Central memory CD8-positive, alpha-beta T cell (primary cell): ENCODE data around the gene OSBPL3.

Source experiments
- ATAC-seq: fragments of 150-1000 bp; cut with Tn5 transposase; replicated peaks from 2 replicates; pipeline ENCODE4 v1.10.0; 2022; ENCODE audit warnings: mild to moderate bottlenecking, moderate FRiP score, moderate number of reproducible peaks; ENCODE audit not compliant: poor library complexity, severe bottlenecking; ENCODE audit errors: extremely low read depth
- DNase-seq, 2 donors: peaks; one replicate each; pipeline ENCODE4 v3.0.0; 2021; ENCODE audit warnings: low spot score in 2 of 2
- H3K27ac Mint-ChIP-seq: one replicate; pipeline ENCODE4 v1.8.0; 2022; ENCODE audit warnings: low read depth, mild to moderate bottlenecking, moderate library complexity, mixed read lengths
- H3K27me3 Mint-ChIP-seq: one replicate; pipeline ENCODE4 v1.8.0; 2022; ENCODE audit warnings: mixed read lengths
- H3K36me3 Mint-ChIP-seq: one replicate; pipeline ENCODE4 v1.8.0; 2022; ENCODE audit warnings: mild to moderate bottlenecking, moderate library complexity, mixed read lengths; ENCODE audit not compliant: insufficient read depth
- H3K4me1 Mint-ChIP-seq: one replicate; pipeline ENCODE4 v1.8.0; 2022; ENCODE audit warnings: mixed read lengths
- H3K4me3 Mint-ChIP-seq: one replicate; pipeline ENCODE4 v1.8.0; 2022; ENCODE audit warnings: mild to moderate bottlenecking, moderate library complexity, mixed read lengths
- H3K9me3 Mint-ChIP-seq: one replicate; pipeline ENCODE4 v1.8.0; 2022; ENCODE audit warnings: mixed read lengths

Gene OSBPL3

DNA sequence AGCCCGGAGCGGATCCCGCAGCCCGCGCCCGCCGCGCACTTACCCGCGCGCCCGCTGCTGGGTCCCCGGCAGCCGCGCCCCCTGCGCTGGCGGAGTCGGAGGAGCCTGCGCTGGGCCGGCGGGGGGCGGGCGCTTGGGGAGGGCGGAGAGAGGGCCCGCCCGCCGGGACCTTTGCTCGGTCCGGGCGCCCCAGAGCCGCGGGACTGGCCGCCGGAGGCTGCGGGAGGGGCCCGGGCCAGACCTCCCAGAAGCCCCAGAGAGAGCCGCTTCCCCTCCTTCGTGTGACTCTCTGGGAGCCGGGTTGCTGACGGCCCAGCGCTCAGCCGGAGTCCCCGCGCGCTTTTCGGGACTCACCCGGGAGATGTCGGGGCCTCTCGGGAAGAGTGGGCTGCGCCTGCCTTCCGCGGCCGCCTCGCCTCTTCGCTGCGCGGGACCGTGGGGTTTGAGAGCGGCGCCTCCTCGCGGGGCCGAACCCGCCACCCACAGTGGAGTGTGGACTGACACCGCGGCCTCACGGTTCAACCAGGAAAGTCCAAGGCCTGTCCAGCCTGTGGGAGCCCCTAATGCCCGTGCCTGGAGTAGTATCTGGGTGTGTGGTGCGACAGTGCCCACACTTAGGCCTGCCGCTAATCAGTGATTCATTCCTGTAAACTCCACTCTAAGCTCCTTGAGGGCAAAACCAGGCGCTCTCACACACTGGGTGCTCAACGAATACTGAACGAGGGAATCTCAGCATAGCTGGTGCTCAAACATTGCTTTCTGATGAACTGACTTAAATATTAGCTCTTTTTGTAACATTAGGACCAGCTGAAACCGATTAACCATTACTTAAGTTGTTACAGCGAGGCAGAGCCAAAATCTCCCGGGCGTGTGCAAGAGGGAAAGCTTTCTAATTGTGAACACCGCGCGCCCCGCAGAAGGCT is 222.4 kb downstream of the OSBPL3 start, which contains the start of gene GSDME:
Gene GSDME, minus strand, starts transcription at position 112 of the 923 bp plus-strand sequence. CDS start 7,690 bp downstream, outside the sequence.
- Mint-ChIP-seq H3K27ac (no peak within 1 kb of the TSS), H3K4me3 (peak within 1 kb of the TSS; percentile 85), H3K4me1 (peaks cover 14% of the 10 kb centered on the region), H3K36me3 (peaks cover 4% of the 10 kb centered on the region), H3K9me3 (no peaks in the 10 kb centered on the region), H3K27me3 (peaks cover 78% of the 10 kb centered on the region)
- ATAC-seq (peak; percentile 69), DNase-seq (no peak)

DNA sequence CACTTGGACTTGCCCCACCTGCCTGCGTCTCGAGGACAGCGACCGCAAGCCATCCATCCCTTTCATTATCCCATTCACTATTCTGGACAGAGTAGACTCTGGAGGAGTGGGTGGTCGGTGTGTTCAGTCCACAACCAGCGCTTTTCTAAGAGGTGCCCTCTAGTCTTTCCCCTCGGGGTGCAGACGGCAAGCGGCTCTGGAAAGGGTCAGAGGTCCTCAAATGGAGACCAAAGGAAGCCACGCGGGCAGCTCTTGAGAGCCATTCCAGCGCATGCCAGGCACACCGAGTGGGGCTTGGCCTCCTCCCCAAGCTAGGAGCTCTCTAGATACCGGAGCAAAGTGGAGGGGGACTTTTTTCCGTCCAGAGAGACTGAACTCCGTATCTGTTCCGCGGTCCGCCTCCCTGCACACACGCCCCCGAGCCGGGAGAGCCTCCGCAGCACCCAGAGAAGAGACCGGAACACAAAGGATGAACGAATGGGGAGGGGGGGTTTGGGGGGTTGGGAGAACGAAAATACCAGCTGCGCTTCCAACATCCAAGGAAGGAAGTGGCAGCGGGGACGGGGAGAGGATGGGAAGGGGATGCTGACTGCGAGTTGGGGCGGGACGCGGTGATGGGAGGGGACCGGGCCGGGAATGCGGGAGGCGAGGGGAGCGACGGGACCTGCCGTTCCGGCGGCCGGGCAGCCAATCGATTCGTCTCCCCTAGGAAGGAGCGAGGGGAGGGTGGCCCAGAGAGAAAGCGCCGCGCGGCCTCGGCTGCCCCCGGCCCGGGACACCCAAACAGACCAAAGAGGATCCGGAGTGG is 223.2 kb downstream of the OSBPL3 start:
- H3K27ac Mint-ChIP-seq = no peak overlapping the region
- H3K4me3 Mint-ChIP-seq = peak overlapping the region; percentile 85
- no peak for ATAC-seq
- peaks cover 14% of the 10 kb centered on the region for H3K4me1 Mint-ChIP-seq
- peaks cover 77% of the 10 kb centered on the region for H3K27me3 Mint-ChIP-seq
- peaks cover 4% of the 10 kb centered on the region for H3K36me3 Mint-ChIP-seq
- no peak for DNase-seq
- H3K9me3 Mint-ChIP-seq = no peaks in the 10 kb centered on the region

DNA sequence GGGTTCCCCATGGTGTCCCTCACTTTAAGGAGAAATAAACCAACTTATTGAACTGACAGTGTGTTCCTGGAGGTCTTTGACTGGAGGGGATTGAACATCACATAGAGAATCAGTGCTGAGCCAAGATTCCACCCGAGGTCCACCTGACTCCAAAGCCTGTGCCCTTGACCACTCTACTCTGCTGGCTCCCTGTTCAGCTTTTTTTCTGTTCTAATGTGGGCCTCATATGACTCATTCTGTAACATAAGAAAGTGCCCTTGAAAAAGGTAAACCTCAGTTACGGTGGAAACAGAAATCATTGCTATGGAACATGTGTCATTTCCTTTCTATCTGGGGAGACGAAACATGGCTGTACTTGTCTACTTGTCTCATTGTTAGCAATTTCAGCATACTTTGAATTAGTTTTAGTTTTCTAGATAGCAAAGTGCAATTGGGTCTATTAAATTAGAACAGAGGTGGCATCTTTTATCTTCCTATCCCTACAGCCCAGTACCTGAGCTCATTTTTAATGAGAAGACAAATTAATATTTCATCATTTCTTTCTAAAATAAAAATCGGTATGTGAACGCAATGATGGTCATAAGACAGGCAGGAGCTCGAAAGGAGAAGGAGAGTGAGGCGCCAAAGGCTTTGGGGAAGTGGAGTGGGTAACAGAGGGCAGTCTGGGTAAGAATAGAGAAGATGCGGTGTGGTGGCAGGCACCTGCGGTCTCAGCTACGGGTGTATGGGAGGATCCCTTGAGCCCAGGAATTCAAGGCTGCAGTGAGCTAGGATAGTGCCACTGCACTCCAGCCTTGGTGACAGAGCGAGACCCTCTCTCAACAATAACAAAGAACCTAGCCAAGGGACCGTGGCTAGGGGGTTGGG is 224.2 kb downstream of the OSBPL3 start:
- Mint-ChIP-seq H3K27me3 (peaks cover 71% of the 10 kb centered on the region), H3K36me3 (peaks cover 4% of the 10 kb centered on the region), H3K4me3 (peak overlapping the region; percentile 85), H3K9me3 (no peaks in the 10 kb centered on the region), H3K4me1 (peaks cover 14% of the 10 kb centered on the region), H3K27ac (no peak overlapping the region)
- no peak for ATAC-seq
- DNase-seq = no peak

DNA sequence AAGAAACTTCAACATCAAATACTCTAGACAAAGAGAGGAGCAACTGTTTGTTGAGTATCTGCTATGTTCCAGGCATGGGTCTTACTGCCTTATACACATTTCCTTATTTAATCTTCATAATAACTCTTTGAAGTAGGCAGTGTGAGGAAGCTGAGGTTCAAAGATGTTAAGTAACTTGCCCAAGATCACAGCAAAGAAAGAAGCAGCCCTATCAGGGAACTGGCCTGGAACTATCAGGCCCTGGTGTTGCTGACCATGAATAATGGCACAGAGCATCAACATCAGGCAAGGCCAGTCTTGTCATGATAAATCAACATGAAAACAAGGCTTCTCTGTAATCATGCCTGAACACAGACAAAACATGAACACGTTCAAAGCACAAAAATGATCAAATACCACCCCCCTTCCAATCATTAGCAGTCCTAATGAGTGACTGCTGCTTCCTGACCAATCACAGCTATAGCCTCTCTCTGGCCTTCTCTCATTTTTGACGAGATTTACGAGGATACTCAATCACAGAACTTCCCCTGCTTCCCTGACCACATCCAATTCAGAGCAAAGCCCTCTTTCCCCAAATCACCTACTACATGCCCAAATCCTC is 225.0 kb downstream of the OSBPL3 start:
- Mint-ChIP-seq H3K4me1 (peaks cover 14% of the 10 kb centered on the region), H3K36me3 (peaks cover 4% of the 10 kb centered on the region), H3K4me3 (no peak overlapping the region), H3K9me3 (no peaks in the 10 kb centered on the region), H3K27me3 (peaks cover 71% of the 10 kb centered on the region), H3K27ac (no peak overlapping the region)
- DNase-seq = no peak
- no peak for ATAC-seq

DNA sequence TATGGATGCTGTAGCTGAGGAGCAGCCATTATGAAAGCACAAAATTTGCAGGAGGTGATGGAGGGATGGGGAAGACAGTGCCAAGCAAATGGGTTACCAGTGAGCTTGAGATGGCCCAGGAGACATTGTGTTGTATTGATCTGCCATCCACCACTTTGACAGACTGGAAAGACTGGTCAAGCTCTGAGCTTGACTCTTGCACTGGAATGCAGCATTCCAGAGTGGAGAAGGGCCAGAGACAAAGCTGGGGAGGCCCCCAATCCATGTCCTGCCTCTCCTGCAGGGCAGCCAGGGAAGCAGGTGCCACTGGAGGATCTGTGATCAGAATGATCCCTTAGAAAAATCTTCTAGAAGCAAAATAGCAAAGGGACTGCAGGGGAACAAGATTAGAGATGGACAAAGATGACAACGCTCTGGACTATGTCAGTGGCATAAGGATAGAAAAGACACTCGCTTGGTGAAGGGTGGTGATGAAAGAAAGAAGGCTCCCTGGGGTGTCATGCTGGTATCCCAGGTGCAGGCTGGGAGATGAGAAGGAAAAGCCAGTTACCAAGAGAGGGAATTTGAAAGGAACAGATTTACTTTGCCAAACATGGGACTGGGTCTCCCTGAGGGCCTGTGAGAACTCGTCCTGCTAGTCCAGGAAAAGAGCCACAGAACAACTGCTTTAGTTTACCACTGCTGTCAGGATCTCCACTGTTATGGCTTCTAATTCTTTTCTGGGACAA is 227.7 kb downstream of the OSBPL3 start:
- Mint-ChIP-seq H3K36me3 (peaks cover 2% of the 10 kb centered on the region), H3K27me3 (peaks cover 64% of the 10 kb centered on the region), H3K27ac (no peak overlapping the region), H3K4me1 (peaks cover 14% of the 10 kb centered on the region), H3K4me3 (no peak overlapping the region), H3K9me3 (no peaks in the 10 kb centered on the region)
- DNase-seq = no peak
- ATAC-seq = no peak

DNA sequence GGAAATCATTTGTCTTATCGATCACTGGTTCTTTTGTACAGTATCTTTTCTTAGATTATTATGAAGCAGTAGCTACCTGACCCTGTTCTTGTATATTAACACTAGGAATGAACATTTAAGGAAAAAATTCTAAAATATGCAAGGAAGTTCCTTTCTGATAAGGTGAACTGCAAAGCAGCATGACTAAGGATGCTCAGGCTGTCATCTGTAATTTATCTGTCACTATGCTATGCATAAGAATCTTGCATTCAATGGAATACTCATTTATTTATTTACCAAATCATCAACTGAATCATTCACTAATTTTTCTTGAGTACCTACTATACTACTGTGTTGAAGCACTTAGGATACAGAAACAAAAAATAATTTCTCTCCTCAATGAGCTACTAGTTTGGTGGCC is 228.5 kb downstream of the OSBPL3 start:
- Mint-ChIP-seq H3K4me3 (no peak overlapping the region), H3K9me3 (no peaks in the 10 kb centered on the region), H3K4me1 (peaks cover 8% of the 10 kb centered on the region), H3K36me3 (peaks cover 2% of the 10 kb centered on the region), H3K27ac (no peak overlapping the region), H3K27me3 (peaks cover 56% of the 10 kb centered on the region)
- ATAC-seq (no peak), DNase-seq (no peak)

DNA sequence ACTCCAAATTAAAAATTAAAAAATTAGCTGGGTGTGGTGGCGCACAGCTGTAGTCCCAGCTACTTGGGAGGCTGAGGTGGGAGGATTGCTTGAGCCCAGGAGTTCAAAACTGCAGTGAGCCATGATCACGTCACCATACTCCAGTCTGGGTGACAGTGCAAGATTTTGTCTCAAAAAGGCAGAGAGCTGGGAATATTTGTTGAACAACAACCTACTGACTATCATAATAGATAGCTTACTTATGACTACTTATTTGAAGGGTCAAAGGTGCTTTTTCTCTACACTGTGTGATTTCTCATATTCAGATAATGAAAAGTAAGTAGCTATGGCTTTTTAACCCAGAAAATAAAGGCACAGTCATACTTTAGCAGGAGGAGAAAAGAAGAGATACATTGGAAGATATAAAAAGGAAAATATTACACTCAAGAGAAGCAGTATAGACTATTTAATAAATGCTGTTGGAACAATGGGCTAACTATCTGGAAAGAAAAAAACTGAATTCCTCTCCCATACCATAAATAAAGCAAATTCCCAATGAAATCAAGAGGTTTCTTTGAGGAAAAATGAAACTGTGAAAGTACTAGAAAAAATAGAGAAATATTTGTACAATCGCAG is 229.4 kb downstream of the OSBPL3 start:
- H3K27ac Mint-ChIP-seq = no peak overlapping the region
- no peaks in the 10 kb centered on the region for H3K4me1 Mint-ChIP-seq
- no peak for ATAC-seq
- no peaks in the 10 kb centered on the region for H3K9me3 Mint-ChIP-seq
- peaks cover 47% of the 10 kb centered on the region for H3K27me3 Mint-ChIP-seq
- no peaks in the 10 kb centered on the region for H3K36me3 Mint-ChIP-seq
- DNase-seq = no peak
- H3K4me3 Mint-ChIP-seq = no peak overlapping the region

DNA sequence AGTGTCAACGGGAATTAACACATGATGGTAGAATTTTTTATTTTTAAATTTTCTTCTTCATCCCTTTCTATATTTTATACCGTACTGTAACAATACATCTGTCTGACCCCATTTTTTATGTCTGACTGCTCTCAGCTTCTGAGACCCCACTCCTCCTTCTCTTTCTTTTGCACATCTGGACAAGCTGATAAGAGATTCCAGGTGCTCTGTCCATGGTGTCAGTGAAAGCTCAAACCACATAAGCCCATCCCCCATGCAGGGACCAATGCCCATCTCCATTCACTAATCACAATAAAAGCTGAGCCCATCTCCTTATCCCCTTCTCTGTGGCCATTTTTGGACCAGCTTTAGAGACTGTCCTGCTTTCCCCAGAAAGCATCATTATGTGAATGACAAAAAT is 231.5 kb downstream of the OSBPL3 start:
- H3K4me3 Mint-ChIP-seq = no peak overlapping the region
- no peak for DNase-seq
- peaks cover 52% of the 10 kb centered on the region for H3K27me3 Mint-ChIP-seq
- no peak overlapping the region for H3K27ac Mint-ChIP-seq
- no peak for ATAC-seq
- no peaks in the 10 kb centered on the region for H3K36me3 Mint-ChIP-seq
- no peaks in the 10 kb centered on the region for H3K9me3 Mint-ChIP-seq
- H3K4me1 Mint-ChIP-seq = no peaks in the 10 kb centered on the region
